Loucy (cell line): ENCODE measurements around the gene PRSS50.

Experiments used
- H2AFZ ChIP-seq: fragments of 200-600 bp; sonication (generic); 2 replicates; pipeline ENCODE4 v1.6.0; 2016; ENCODE audit warnings: antibody characterized with exemption, mild to moderate bottlenecking, low read length, moderate library complexity
- H3F3A ChIP-seq: fragments of 200-600 bp; 2 replicates; pipeline ENCODE4 v1.6.0; 2016; ENCODE audit warnings: antibody characterized with exemption, low read depth, mild to moderate bottlenecking
- H3K27me3 ChIP-seq: fragments of 200-600 bp; sonication (generic); 2 replicates; pipeline ENCODE4 v1.6.1; 2014; ENCODE audit warnings: low read length, mild to moderate bottlenecking; ENCODE audit not compliant: insufficient read depth, poor library complexity, severe bottlenecking
- H3K36me3 ChIP-seq: fragments of 200-600 bp; sonication (generic); 2 replicates; pipeline ENCODE4 v1.6.1; 2016; ENCODE audit warnings: low read length; ENCODE audit not compliant: insufficient read depth
- H3K4me1 ChIP-seq: fragments of 200-600 bp; sonication (generic); 2 replicates; pipeline ENCODE4 v1.5.1; 2014; ENCODE audit warnings: low read length, mild to moderate bottlenecking; ENCODE audit not compliant: insufficient read depth, poor library complexity, severe bottlenecking
- H3K4me2 ChIP-seq: fragments of 200-600 bp; sonication (generic); 2 replicates; pipeline ENCODE4 v1.6.0; 2014; ENCODE audit warnings: antibody characterized with exemption, low read length, low read depth, mild to moderate bottlenecking; ENCODE audit not compliant: poor library complexity, severe bottlenecking
- H3K4me3 ChIP-seq: fragments of 200-600 bp; sonication (generic); 2 replicates; pipeline ENCODE4 v1.5.1; 2014; ENCODE audit warnings: low read length, mild to moderate bottlenecking, mixed read lengths; ENCODE audit not compliant: poor library complexity, severe bottlenecking
- H3K79me2 ChIP-seq: fragments of 200-600 bp; sonication (generic); 2 replicates; pipeline ENCODE4 v1.6.1; 2014; ENCODE audit warnings: low read length; ENCODE audit not compliant: insufficient read depth
- H3K9ac ChIP-seq: fragments of 200-600 bp; sonication (generic); 2 replicates; pipeline ENCODE4 v1.6.0; 2014; ENCODE audit warnings: mild to moderate bottlenecking, low read depth, low read length, moderate library complexity; ENCODE audit not compliant: poor library complexity, severe bottlenecking
- H3K9me2 ChIP-seq: fragments of 200-600 bp; sonication (generic); replicated peaks from 2 replicates; pipeline ENCODE4 v1.6.1; 2016; ENCODE audit warnings: low read depth, low read length, mixed read lengths
- H3K9me3 ChIP-seq: fragments of 200-600 bp; sonication (generic); 2 replicates; pipeline ENCODE4 v1.6.1; 2014; ENCODE audit warnings: mild to moderate bottlenecking, antibody characterized with exemption, low read length, low read depth; ENCODE audit not compliant: insufficient read depth
- H4K20me1 ChIP-seq: fragments of 200-600 bp; sonication (generic); 2 replicates; pipeline ENCODE4 v1.6.0; 2014; ENCODE audit warnings: antibody characterized with exemption, low read length, mild to moderate bottlenecking; ENCODE audit not compliant: insufficient read depth, poor library complexity, severe bottlenecking
- EZH2phosphoT487 ChIP-seq: fragments of 200-600 bp; IDR thresholded peaks from 2 replicates; pipeline ENCODE4 v1.6.1; 2018; ENCODE audit warnings: antibody characterized with exemption, mild to moderate bottlenecking, moderate library complexity, borderline replicate concordance
- TF ChIP-seq, protein P1 (sequence below): fragments of 200-600 bp; sonication (generic); conservative IDR thresholded peaks from 2 replicates; pipeline ENCODE4 v1.5.1; 2014; ENCODE audit warnings: mild to moderate bottlenecking, antibody characterized with exemption, low read length

The PRSS50 gene

DNA sequence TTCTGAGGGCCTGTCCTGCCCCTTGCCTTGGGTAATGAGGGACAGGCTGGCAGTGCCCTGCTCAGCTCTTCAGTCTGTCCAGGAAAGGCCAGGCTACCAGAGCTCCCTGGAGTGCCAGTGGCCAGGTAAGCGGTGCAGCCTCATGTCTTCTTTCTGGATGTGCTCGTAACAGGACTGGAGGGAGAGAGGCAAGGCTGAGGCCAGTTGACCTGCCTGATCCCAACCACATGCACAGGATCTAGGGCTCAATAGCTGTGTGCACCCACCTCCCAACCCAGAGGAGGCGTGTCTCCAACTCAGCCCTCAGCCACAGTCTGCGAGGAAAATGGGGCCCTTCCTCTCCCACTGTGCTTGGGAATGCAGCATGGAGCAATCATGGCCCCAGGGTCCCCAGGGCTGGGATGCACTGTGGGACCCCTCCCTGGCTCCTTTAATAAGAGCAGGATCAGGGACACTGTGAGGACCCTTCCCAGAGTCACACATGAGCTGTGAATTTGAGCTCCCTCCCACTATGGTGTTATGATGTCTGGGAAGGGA, 46.7 kb downstream of the PRSS50 start:
- no peaks in the 10 kb centered on the region for H3K36me3 ChIP-seq
- H3K9me2 ChIP-seq, result no peaks in the 10 kb centered on the region
- no peaks in the 10 kb centered on the region for H3F3A ChIP-seq
- no peaks in the 10 kb centered on the region for H3K27me3 ChIP-seq
- no peaks in the 10 kb centered on the region for H4K20me1 ChIP-seq
- H3K79me2 ChIP-seq, result no peaks in the 10 kb centered on the region
- no peaks in the 10 kb centered on the region for H3K9me3 ChIP-seq
- no peak overlapping the region for H3K9ac ChIP-seq
- H3K4me3 ChIP-seq, result no peak overlapping the region
- H3K4me2 ChIP-seq, result no peak overlapping the region
- no peaks in the 10 kb centered on the region for H3K4me1 ChIP-seq
- TF ChIP-seq EZH2phosphoT487, result no peak
- TF ChIP-seq, protein P1, sequence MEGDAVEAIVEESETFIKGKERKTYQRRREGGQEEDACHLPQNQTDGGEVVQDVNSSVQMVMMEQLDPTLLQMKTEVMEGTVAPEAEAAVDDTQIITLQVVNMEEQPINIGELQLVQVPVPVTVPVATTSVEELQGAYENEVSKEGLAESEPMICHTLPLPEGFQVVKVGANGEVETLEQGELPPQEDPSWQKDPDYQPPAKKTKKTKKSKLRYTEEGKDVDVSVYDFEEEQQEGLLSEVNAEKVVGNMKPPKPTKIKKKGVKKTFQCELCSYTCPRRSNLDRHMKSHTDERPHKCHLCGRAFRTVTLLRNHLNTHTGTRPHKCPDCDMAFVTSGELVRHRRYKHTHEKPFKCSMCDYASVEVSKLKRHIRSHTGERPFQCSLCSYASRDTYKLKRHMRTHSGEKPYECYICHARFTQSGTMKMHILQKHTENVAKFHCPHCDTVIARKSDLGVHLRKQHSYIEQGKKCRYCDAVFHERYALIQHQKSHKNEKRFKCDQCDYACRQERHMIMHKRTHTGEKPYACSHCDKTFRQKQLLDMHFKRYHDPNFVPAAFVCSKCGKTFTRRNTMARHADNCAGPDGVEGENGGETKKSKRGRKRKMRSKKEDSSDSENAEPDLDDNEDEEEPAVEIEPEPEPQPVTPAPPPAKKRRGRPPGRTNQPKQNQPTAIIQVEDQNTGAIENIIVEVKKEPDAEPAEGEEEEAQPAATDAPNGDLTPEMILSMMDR, result no peak
- H2AFZ ChIP-seq, result no peak overlapping the region

DNA sequence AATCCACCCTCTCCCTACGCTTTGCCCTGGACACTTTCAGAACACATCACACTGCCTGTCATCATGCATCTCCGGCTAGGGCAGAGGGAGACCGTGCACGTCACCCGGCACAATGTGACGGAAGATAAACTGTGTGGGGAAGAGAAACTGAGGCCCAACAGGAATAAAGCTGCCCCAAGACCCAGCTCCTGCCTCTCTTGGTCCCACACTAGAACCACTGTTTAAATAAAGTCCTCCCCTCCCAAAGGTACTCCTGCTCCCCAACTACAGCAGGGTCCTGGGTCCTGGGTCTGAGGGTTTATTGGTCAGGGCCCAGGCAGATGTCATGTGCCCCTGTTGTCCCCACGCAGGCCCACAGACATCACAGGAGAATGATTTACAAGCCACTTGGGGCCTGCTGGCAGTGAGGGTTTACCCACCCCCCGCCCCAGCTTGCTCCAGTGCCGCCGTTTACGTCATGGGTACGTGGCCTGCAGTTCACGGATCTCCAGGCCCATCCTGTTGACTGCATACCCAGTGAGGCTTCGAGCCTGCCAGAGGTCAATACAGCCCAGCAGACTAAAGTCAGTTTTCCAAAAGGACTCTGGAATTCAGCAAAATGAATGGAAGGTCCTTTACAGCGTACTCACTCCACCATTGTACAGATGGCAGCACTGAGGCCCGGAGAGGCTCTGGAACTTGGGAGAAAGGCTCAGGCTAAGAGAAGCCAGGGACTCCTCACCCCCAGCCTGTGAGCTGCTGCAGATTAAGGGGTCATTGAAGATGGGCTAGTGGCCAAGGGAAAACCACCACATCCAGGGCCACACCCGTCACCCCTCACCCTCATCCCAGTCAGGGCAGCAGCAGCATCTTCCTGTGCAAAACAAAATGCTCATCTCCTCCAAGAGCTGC, 47.4 kb downstream of the PRSS50 start:
- Histone ChIP-seq H3K4me2 (no peak overlapping the region), H3K4me1 (no peaks in the 10 kb centered on the region), H3K36me3 (no peaks in the 10 kb centered on the region), H3K9me3 (no peaks in the 10 kb centered on the region), H4K20me1 (no peaks in the 10 kb centered on the region), H3K27me3 (no peaks in the 10 kb centered on the region), H3K9ac (no peak overlapping the region), H3K79me2 (no peaks in the 10 kb centered on the region), H3F3A (no peaks in the 10 kb centered on the region), H3K9me2 (no peaks in the 10 kb centered on the region), H2AFZ (no peak overlapping the region), H3K4me3 (no peak overlapping the region)
- TF ChIP-seq, protein P1, result no peak
- TF ChIP-seq EZH2phosphoT487, result no peak

DNA sequence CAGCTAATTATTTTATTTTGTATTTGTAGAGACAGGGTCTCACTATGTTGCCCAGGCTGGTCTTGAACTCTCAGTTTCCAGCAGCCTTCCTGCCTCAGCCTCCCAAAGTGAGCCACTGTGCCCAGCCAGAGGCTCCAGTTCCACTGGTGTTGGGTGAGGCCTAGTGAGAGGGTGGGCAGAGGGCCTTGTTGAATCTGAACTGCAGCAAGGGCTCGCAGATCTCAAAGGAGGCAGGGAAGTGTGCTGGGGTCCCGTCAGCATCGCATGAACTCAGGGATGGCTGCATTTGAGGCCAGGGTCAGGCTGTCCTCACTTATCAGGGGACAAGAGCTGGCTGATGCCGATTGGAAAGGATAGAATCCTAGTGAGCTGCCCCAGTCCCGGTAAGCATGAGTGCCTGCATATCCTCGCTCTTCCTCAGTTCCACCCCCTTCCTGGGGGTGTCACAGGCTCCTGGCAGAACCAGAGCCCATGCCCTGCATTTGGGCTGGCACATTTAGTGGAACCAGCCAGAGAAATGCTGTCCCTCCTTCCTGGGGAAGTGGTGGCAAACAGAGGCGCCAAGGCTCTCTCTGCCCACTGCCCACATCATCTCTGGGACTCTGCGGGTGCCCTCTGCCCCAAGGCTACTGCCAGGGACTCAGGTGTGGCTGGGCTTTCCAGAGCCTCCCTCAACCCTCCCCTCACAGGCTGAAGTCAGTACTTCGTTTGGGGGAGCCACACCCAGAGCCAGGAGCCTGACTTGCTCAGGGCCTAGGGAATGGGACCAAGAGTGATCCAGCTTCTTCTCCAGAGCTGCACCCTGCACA, 48.3 kb downstream of the PRSS50 start:
- no peaks in the 10 kb centered on the region for H3F3A ChIP-seq
- H3K4me2 ChIP-seq, result no peak overlapping the region
- no peaks in the 10 kb centered on the region for H3K9me2 ChIP-seq
- no peaks in the 10 kb centered on the region for H3K4me1 ChIP-seq
- no peaks in the 10 kb centered on the region for H3K36me3 ChIP-seq
- no peaks in the 10 kb centered on the region for H3K27me3 ChIP-seq
- no peak overlapping the region for H2AFZ ChIP-seq
- H3K9me3 ChIP-seq, result no peaks in the 10 kb centered on the region
- no peak for TF ChIP-seq EZH2phosphoT487
- TF ChIP-seq, protein P1, result no peak
- H3K9ac ChIP-seq, result no peak overlapping the region
- no peak overlapping the region for H3K4me3 ChIP-seq
- H4K20me1 ChIP-seq, result no peaks in the 10 kb centered on the region
- H3K79me2 ChIP-seq, result no peaks in the 10 kb centered on the region
